CD4-positive, alpha-beta memory T cell (primary cell): Measurements from ENCODE around the gene RFT1. TPM values are rescaled to one million over a fixed set of nuclear protein-coding genes. Genes with fewer than 3 reads are reported as not detected.
A peak's percentile ranks its signal among the peaks of the same experiment; 100 is the strongest.

Source experiments
- CTCF ChIA-PET: fragments of 350-600 bp; sonication (Branson Sonifier 250); formaldehyde crosslinking; loops from one replicate; lab custom pipeline; 2021; ENCODE audit warnings: inconsistent platforms; ENCODE audit not compliant: partially characterized antibody; lab: Charles Lee
- POLR2A ChIA-PET: fragments of 350-600 bp; sonication (Branson Sonifier 250); formaldehyde crosslinking; loops from one replicate; lab custom pipeline; 2021; ENCODE audit not compliant: partially characterized antibody; lab: Charles Lee
- DNase-seq, 5 donors: peaks; one replicate each; pipeline versions ENCODE4 v3.0.0 to v3.0.0-alpha.2; 2020 to 2022; ENCODE audit warnings: mixed read lengths in 1 of 5
- H3K27ac ChIP-seq: one replicate; pipeline ENCODE4 v1.7.0; 2013; ENCODE audit warnings: low read depth, low read length
- H3K27me3 ChIP-seq: 2 replicates; pipeline ENCODE4 v1.7.0; 2013; ENCODE audit warnings: mild to moderate bottlenecking, low read length, moderate library complexity; ENCODE audit not compliant: insufficient read depth
- H3K36me3 ChIP-seq: 2 replicates; pipeline ENCODE4 v1.7.0; 2013; ENCODE audit warnings: mild to moderate bottlenecking, low read length, moderate library complexity; ENCODE audit not compliant: insufficient read depth
- H3K4me1 ChIP-seq: 2 replicates; pipeline ENCODE4 v1.7.0; 2013; ENCODE audit warnings: mild to moderate bottlenecking, low read length, moderate library complexity; ENCODE audit not compliant: insufficient read depth
- H3K4me3 ChIP-seq, 2 donors: one replicate each; pipeline ENCODE4 v1.7.0; 2013; ENCODE audit warnings: low read length in 2 of 2, mild to moderate bottlenecking in 1 of 2
- H3K9me3 ChIP-seq, 2 donors: one replicate each; pipeline ENCODE4 v1.7.0; 2013; ENCODE audit warnings: low read length in 2 of 2, control low read depth in 1 of 2; ENCODE audit not compliant: control insufficient read depth in 1 of 2
- H3K27ac Mint-ChIP-seq, 7 donors: one replicate each; pipeline ENCODE4 v1.8.0; 2020 to 2021; ENCODE audit warnings: mixed read lengths in 7 of 7, mild to moderate bottlenecking in 6 of 7, inconsistent platforms in 3 of 7, moderate library complexity in 3 of 7
- H3K27me3 Mint-ChIP-seq, 2 donors: one replicate each; pipeline ENCODE4 v1.8.0; 2020 to 2021; ENCODE audit warnings: mixed read lengths in 2 of 2
- H3K36me3 Mint-ChIP-seq, 2 donors: one replicate each; pipeline ENCODE4 v1.8.0; 2020 to 2021; ENCODE audit warnings: mixed read lengths in 2 of 2, inconsistent platforms in 1 of 2, mild to moderate bottlenecking in 1 of 2
- H3K4me1 Mint-ChIP-seq, 4 donors: one replicate each; pipeline ENCODE4 v1.8.0; 2020 to 2021; ENCODE audit warnings: mixed read lengths in 4 of 4, mild to moderate bottlenecking in 1 of 4
- H3K4me3 Mint-ChIP-seq, 8 donors: one replicate each; pipeline ENCODE4 v1.8.0; 2020 to 2021; ENCODE audit warnings: mixed read lengths in 8 of 8, mild to moderate bottlenecking in 7 of 8, moderate library complexity in 6 of 8, inconsistent platforms in 3 of 8
- H3K9me3 Mint-ChIP-seq, 8 donors: one replicate each; pipeline ENCODE4 v1.8.0; 2020 to 2021; ENCODE audit warnings: mixed read lengths in 8 of 8, mild to moderate bottlenecking in 5 of 8, inconsistent platforms in 3 of 8, moderate library complexity in 1 of 8
- intact Hi-C: fragments of 100-400 bp; cut with micrococcal nuclease; formaldehyde crosslinking; loops from one replicate; pipeline ENCODE4 v1.15.1; 2023
- polyA plus RNA-seq, 2 donors: library from polyadenylated mRNA; unstranded; fragments of 300-500 nt; fragmentation: Illumina TruSeq; gene quantifications; one replicate each; pipeline ENCODE4 v1.2.3, GENCODE V29; 2021
- total RNA-seq, 2 experiments: library from RNA; stranded (reverse); gene quantifications; one replicate each; pipeline ENCODE4 v1.2.3, GENCODE V29; 2021

The RFT1 gene
- total and polyA plus RNA-seq, 4 experiments from 2014 or later: 21.2 to 28.4 (median 24.6) TPM

- Mint-ChIP-seq H3K27ac (peak overlapping the region in 2 of 7 donors; percentile 17 to 36), H3K4me1 (no peaks in the 10 kb centered on the region), H3K4me3 (no peak overlapping the region), H3K9me3 (peaks cover 0 to 2% (median 0%) of the 10 kb centered on the region in 8 donors), H3K36me3 (peaks cover 39 to 60% of the 10 kb centered on the region in 2 donors), H3K27me3 (no peaks in the 10 kb centered on the region)
- no peak for DNase-seq
- H3K9me3 ChIP-seq: no peaks in the 10 kb centered on the region
- H3K4me1 ChIP-seq: no peaks in the 10 kb centered on the region
- H3K27me3 ChIP-seq: no peaks in the 10 kb centered on the region
- ChIA-PET POLR2A (no interaction called here), CTCF (no interaction called here)
- H3K36me3 ChIP-seq: peaks cover 26% of the 10 kb centered on the region
- H3K4me3 ChIP-seq: no peak overlapping the region
- no peak overlapping the region for H3K27ac ChIP-seq
- intact Hi-C loops: no loop called here
Observed at GRCh38 chr3:53092216-53092615, 38.0 kb downstream of the RFT1 start.

- Mint-ChIP-seq H3K4me3 (no peak overlapping the region), H3K9me3 (peaks cover 0 to 3% (median 0%) of the 10 kb centered on the region in 8 donors), H3K36me3 (peaks cover 37 to 54% of the 10 kb centered on the region in 2 donors), H3K4me1 (no peaks in the 10 kb centered on the region), H3K27ac (no peak overlapping the region), H3K27me3 (no peaks in the 10 kb centered on the region)
- Histone ChIP-seq H3K4me3 (no peak overlapping the region), H3K27me3 (no peaks in the 10 kb centered on the region), H3K36me3 (peaks cover 26% of the 10 kb centered on the region), H3K9me3 (no peaks in the 10 kb centered on the region), H3K4me1 (no peaks in the 10 kb centered on the region), H3K27ac (no peak overlapping the region)
- POLR2A ChIA-PET: no interaction called here
- DNase-seq: no peak
- CTCF ChIA-PET: no interaction called here
- intact Hi-C loops: no loop called here
Observed at GRCh38 chr3:53091011-53091410, 39.2 kb downstream of the RFT1 start.

- CTCF ChIA-PET: no interaction called here
- Mint-ChIP-seq H3K27ac (peak overlapping the region in 1 of 7 donors; percentile 53), H3K4me3 (no peak overlapping the region), H3K4me1 (no peaks in the 10 kb centered on the region), H3K36me3 (peaks cover 31 to 53% of the 10 kb centered on the region in 2 donors), H3K9me3 (peaks cover 0 to 3% (median 0%) of the 10 kb centered on the region in 8 donors), H3K27me3 (no peaks in the 10 kb centered on the region)
- POLR2A ChIA-PET: no interaction called here
- H3K27me3 ChIP-seq: no peaks in the 10 kb centered on the region
- no peak overlapping the region for H3K4me3 ChIP-seq
- H3K36me3 ChIP-seq: peaks cover 22% of the 10 kb centered on the region
- H3K4me1 ChIP-seq: no peaks in the 10 kb centered on the region
- DNase-seq: no peak
- intact Hi-C loops: no loop called here
- no peaks in the 10 kb centered on the region for H3K9me3 ChIP-seq
- no peak overlapping the region for H3K27ac ChIP-seq
Observed at GRCh38 chr3:53089511-53089910, 40.7 kb downstream of the RFT1 start.

GRCh38 chr3:53085476-53085875, 44.8 kb downstream of the RFT1 start:
- peaks cover under 1% of the 10 kb centered on the region for H3K36me3 ChIP-seq
- POLR2A ChIA-PET: no interaction called here
- no peaks in the 10 kb centered on the region for H3K9me3 ChIP-seq
- H3K9me3 Mint-ChIP-seq: peaks cover 0 to 2% (median 0%) of the 10 kb centered on the region in 8 donors
- H3K4me3 ChIP-seq: no peak overlapping the region
- intact Hi-C loops: no loop called here
- DNase-seq: no peak
- H3K27me3 ChIP-seq: no peaks in the 10 kb centered on the region
- no peaks in the 10 kb centered on the region for H3K4me1 ChIP-seq
- no peaks in the 10 kb centered on the region for H3K4me1 Mint-ChIP-seq
- H3K36me3 Mint-ChIP-seq: peaks cover 10 to 18% of the 10 kb centered on the region in 2 donors
- H3K27ac Mint-ChIP-seq: peak overlapping the region in 2 of 7 donors; percentile 55 to 70
- no peak overlapping the region for H3K27ac ChIP-seq
- CTCF ChIA-PET: no interaction called here
- H3K27me3 Mint-ChIP-seq: no peaks in the 10 kb centered on the region
- H3K4me3 Mint-ChIP-seq: no peak overlapping the region

GRCh38 chr3:53084310-53085001, 45.8 kb downstream of the RFT1 start:
- intact Hi-C loops: no loop called here
- Mint-ChIP-seq H3K27me3 (no peaks in the 10 kb centered on the region), H3K36me3 (peaks cover 9% of the 10 kb centered on the region in 2 donors), H3K4me3 (no peak overlapping the region), H3K9me3 (peaks cover 0 to 2% (median 0%) of the 10 kb centered on the region in 8 donors), H3K27ac (peak overlapping the region in 4 of 7 donors; percentile 9 to 89 (median 32)), H3K4me1 (no peaks in the 10 kb centered on the region)
- CTCF ChIA-PET: interaction anchor here (0.9 kb wide), 1 partner anchor 12 kb away, joined by 3 read pairs; no protein-coding TSS in a partner anchor
- Histone ChIP-seq H3K36me3 (no peaks in the 10 kb centered on the region), H3K4me1 (no peaks in the 10 kb centered on the region), H3K9me3 (no peaks in the 10 kb centered on the region), H3K27ac (no peak overlapping the region), H3K27me3 (no peaks in the 10 kb centered on the region), H3K4me3 (no peak overlapping the region)
- POLR2A ChIA-PET: no interaction called here
- DNase-seq: no peak

GRCh38 chr3:53083949-53084309, 46.3 kb downstream of the RFT1 start:
- no peaks in the 10 kb centered on the region for H3K4me1 Mint-ChIP-seq
- no peaks in the 10 kb centered on the region for H3K9me3 ChIP-seq
- no peaks in the 10 kb centered on the region for H3K36me3 ChIP-seq
- H3K36me3 Mint-ChIP-seq: peaks cover 7 to 8% of the 10 kb centered on the region in 2 donors
- H3K27me3 Mint-ChIP-seq: no peaks in the 10 kb centered on the region
- DNase-seq: no peak
- peak overlapping the region in 2 of 7 donors; percentile 48 to 89 for H3K27ac Mint-ChIP-seq
- H3K4me3 Mint-ChIP-seq: no peak overlapping the region
- intact Hi-C loops: no loop called here
- H3K4me1 ChIP-seq: no peaks in the 10 kb centered on the region
- H3K4me3 ChIP-seq: no peak overlapping the region
- ChIA-PET CTCF (interaction anchor here (0.9 kb wide), 1 partner anchor 11 kb away, joined by 3 read pairs; no protein-coding TSS in a partner anchor), POLR2A (no interaction called here)
- H3K27ac ChIP-seq: no peak overlapping the region
- H3K9me3 Mint-ChIP-seq: peaks cover 0 to 2% (median 0%) of the 10 kb centered on the region in 8 donors
- no peaks in the 10 kb centered on the region for H3K27me3 ChIP-seq

- Histone ChIP-seq H3K27ac (no peak overlapping the region), H3K4me3 (no peak overlapping the region), H3K4me1 (no peaks in the 10 kb centered on the region), H3K27me3 (no peaks in the 10 kb centered on the region), H3K9me3 (no peaks in the 10 kb centered on the region), H3K36me3 (no peaks in the 10 kb centered on the region)
- Mint-ChIP-seq H3K9me3 (peaks cover 0 to 2% (median 0%) of the 10 kb centered on the region in 8 donors), H3K4me3 (no peak overlapping the region), H3K36me3 (peaks cover 7 to 10% of the 10 kb centered on the region in 2 donors), H3K27ac (peak overlapping the region in 2 of 7 donors; percentile 12 to 48), H3K27me3 (no peaks in the 10 kb centered on the region), H3K4me1 (no peaks in the 10 kb centered on the region)
- intact Hi-C loops: no loop called here
- DNase-seq: no peak
- ChIA-PET POLR2A (no interaction called here), CTCF (interaction anchor here (0.8 to 0.9 kb wide), 2 partner anchors 11 to 231 kb away, joined by 3 to 4 read pairs; no protein-coding TSS in a partner anchor)
Observed at GRCh38 chr3:53083521-53083920, 46.7 kb downstream of the RFT1 start.
